HG03066 (cell line): Measurements from ENCODE around the gene C4orf17.

Experiments used
- ATAC-seq: cut with Tn5 transposase; IDR thresholded peaks from one replicate; pipeline ENCODE4 v1.9.1; 2021; ENCODE audit warnings: low read depth; ENCODE audit not compliant: unreplicated experiment

The C4orf17 gene

DNA sequence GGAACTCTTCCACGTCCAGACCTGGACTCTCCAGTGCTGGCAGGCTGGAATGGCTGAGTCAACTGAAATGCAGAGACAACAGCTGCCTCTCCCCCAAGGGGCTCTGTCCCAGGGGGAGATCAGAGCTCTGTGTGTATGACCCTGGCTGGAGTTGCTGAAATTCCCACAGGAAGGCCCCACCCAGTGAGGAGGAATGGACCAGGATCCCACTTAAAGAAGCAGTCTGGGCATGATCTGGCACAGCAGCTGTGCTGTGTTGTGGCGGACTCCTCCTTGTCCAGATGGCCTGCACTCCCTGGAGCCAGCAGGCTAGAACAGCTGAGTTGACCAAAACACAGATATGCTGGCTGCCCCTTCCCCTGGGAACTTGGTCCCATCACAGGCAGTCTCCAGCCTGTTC lies 25.4 kb downstream of the C4orf17 start:
- no peak for ATAC-seq

DNA sequence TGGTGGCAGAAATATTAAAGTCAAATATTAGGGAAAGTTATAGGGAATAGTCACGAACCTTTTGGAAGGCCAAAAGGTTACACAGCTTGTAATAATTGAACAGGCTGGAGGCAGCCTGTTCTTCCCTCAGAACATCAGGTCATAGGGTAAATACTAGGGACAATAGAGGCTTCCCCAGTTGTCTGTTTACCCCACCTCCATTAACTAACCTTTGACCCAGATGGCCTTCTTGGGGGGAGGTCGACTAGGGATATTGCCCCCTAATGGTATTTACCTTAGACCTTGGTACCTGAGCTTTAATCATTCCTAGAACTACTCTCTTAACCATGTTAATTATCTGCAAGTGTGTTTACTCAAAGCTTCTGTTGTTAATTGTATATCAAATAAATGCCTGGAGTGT lies 26.0 kb downstream of the C4orf17 start:
- ATAC-seq: no peak

DNA sequence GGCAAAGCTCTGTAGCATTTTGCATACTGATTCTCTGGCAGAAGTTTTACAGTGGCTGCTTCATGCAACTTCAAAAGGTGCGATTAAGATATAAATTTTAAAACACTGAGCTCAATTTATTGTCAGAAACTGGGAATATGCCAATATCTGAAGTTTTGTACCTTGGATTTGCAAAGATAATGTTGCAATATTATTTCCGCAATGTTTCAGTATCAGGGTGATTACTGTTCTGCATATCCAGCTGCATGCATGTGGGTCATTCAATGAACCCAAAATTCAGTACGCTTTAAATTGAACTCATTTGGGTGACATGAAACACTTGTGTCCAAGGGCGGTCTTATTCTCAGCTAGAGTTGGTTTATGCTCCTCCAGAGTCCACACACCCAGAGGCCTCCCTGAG lies 26.9 kb downstream of the C4orf17 start:
- no peak for ATAC-seq

DNA sequence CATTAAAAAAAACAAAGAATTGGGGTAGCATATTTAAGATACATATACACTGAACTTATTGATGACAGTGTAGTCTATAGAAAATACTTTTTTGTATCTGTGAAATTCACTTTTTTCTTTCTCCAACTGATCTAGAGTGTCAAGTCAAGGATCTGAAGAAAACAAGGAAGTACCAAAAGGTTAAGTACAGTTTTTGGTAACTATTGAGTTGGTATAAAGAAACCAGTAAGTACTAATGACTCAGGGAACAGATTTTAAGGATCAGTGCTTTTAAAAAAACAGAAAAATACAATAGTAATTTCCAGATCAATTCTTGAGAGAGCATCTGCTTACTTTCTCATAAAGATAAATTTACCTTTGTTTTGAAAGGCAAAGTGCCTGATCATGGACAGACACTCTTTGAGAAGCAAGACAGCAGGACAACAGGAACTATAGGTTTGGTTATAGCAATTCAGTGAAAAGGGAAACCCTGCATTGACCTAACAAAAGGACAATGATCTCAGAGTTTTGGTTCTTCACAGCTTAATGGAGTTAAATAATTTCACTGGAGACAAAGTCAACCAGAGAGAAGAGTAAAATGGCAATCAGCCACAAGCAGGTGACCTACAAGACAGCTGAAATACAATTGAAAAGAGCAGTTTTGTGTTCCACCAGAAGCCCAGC lies 29.6 kb downstream of the C4orf17 start:
- ATAC-seq: no peak

DNA sequence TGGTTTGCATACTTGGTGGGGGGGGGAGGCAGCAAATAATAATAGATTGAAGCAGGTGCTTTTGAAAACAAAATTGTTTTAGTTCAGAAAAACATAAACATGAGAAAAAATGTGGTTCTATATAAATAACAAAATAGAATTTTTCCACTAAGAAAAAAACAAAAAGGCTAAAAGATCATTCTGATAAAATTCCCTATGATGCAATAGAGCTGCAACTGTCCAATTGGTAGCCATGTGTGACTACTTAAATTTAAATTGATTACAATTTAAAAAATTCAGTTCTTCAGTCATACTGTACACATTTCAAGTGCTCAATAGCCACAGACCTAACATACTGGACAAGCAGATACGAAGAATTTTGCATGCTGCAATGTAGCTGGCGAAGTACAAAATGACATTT lies 42.1 kb downstream of the C4orf17 start:
- ATAC-seq: no peak

DNA sequence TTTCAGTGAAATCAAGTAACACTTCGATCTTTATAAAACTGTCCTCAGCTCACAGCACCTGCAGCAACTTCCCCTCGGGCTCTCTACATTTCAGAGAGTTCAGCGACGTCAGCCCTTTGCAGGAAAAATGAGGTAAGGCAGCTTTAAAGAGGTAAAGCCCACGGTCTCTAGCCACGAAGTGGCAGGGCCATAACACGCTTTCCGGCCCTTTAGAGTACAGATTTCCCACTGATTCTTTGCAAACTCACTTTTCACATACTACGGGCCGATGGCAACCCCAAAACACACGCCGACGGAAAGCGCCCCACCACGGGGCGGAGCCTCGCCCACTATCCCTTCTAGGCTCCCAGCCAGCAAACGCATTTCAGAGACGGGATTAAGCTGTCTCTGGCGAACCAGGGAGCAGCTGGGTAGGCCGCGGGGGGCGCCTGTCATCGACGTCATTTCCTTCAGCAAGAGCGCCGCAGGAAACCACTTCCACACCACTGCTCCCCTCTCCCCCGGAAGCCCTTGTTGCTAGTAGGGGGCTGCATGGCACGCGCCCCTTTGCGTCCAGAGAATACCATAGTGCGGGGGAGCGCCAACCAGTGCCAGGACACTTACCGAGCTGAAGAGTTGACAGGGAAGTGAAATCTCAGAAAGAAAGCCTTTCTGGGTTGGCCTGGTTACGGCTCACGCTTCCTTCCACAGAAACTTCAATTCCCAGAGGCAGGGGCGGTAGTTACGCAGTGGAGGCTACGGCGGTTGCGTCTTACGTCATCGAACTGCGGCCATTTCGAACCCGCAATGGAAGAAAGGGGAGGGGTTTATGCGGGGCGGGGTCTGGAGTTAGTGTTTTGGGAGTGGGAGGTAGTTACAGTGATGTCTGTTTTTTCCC lies 52.7 kb downstream of the C4orf17 start, which contains the start of gene TRMT10A:
TSS of gene TRMT10A (minus strand) at position 730 of the 877 bp plus-strand sequence. CDS start 4,701 bp downstream, outside the sequence.
- ATAC-seq: peak; percentile 94

DNA sequence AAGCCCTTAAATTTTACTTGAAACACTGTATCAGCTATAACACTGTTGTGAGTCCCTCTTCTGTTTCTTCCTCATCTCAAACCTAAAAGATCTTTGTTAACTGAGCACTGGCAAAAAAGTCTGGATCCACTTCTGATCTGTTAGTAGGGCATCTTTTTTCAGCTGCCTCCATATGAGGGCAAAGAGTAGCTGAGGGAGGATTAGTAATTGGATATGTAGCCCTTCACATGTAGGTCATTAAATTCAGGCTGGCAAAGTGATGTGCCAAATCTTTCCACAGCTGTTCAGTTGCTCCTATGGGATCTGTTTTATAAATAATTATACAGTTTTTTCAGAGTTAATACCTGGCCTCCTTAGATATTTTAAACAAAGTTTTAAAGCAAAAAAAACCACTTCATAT lies 54.1 kb downstream of the C4orf17 start:
- no peak for ATAC-seq

DNA sequence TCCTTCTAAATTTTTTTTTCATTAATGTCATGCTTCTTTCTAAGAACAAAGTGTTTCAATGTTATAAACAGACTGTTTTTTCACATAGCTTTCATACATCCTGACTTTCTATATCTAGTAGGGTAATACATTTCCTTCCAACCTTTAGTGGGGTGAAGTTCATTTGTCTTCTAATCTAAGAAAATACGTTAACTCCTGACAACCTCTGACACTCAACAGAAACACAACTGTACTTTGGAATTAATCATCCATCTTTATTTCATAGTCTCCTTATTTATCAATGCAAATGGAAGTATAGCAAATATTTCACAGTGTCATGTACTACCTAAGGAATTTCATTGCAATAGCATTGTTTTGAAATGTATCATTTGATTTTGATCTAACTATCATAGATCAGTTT lies 61.1 kb downstream of the C4orf17 start:
- ATAC-seq: no peak

DNA sequence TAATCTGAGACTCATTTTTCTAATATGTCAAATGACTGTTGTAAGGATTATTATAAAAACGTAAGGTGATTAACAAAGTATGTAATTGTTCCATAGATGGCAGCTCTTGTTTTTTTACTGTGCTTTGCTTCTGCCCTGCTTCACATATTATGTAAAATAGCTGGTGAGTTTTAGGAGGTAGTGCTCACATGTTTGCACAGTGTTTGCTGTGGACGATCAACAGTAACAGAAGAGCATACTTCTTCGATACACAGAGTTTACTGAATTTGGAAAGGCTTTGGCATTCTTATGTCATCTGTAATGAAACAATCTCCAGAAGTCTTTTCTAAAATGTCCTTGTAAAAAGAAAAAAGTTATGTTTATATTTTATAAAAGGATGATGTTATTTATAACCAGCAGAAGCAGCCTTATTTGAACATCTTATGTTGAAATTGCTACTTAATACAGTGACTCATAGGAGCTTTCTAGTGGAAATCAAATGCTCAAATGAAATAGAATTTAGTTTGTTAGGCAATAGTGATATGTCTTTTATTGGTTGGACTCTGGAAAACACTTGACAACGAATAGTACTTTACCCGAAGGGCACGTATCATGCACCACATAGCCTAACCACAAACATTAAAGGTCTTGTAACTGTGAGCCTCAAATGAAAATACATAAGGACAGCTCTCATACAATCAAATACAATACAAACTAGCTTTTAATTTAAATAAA lies 61.9 kb downstream of the C4orf17 start:
- no peak for ATAC-seq

DNA sequence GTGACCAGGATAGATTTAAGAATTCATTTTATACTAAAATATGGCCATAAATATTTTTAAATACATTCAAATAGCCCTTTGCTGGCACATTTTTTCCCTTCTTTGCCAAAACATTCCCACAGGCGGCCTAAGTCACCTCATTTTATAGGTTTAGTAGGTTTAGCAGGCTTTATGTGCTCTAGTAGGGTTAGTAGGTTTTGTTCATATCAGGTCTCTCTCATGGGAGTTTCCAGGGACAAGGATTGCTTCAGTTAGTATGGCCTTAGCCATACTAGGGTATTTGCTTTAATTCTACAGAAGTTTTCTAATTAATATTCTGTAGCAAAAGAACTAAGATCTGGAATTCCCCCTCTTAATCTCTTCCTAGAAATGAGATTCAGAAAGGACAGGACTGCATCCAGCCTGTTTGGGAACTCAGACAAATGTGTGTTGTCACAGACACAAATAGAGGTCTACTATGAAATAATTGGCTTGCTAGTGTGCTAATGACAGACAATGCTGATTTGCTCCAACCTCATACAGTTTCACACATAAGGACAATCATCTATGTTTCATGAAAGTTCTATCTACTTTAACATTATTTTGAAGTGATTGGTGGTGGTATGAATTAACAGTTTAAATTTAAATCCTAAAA lies 63.0 kb downstream of the C4orf17 start:
- no peak for ATAC-seq

DNA sequence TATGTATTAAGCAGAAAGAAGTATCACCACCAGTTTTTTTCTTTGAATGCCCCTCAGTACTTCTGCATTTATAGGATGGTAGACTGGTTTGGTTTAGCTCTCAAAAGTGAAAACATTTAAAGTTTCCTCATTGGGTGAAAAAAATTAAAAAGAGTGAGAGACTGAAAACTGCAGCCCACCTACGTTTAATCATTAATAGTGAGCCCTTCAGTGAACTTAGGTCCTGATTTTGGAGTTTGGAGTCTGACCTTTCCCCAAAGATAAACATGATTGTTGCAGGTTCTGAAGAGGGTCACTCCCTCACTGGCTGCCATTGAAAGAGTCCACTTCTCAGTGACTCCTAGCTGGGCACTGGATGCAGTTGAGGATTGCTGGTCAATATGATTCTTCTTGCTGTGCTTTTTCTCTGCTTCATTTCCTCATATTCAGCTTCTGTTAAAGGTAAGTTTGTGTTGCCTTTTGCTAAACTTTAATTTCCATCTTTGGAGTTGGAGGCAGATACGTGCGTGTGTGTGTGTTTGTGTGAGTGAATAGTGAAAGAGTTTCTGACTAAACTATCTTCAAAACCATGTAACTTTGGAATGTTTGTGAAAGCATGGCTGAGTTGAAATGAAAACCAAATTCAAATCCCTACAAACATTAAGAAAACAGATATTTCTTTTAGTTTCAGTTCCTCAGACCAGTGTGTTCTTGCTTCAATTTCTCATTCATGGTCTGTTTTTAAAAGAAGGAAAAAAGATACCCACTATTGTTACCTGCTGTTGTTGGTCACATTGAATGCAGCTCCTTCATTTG lies 63.9 kb downstream of the C4orf17 start, which contains the start of gene MTTP:
TSS of gene MTTP (plus strand) at position 295 of the 795 bp plus-strand sequence. CDS start at position 381, 86 bp downstream.
- peak; percentile 84 for ATAC-seq

DNA sequence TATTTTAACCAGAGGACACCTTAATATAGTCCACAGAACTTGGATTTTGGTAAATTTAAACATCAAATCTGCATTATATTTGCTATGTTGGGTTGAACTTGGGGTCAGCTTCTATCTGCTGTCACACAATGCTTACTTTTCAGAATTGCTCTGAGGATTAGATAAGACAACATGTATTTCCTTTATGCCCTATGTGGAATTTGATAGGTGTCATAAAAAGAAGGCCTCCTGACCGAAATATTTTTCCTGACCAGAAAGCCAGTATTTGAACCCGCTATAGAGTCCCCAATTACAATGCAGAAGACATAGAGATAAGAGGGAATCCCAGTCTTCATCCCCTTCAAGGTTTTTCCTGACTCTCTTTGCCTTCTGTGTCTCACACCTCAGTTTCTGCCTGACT lies 67.9 kb downstream of the C4orf17 start:
- no peak for ATAC-seq

DNA sequence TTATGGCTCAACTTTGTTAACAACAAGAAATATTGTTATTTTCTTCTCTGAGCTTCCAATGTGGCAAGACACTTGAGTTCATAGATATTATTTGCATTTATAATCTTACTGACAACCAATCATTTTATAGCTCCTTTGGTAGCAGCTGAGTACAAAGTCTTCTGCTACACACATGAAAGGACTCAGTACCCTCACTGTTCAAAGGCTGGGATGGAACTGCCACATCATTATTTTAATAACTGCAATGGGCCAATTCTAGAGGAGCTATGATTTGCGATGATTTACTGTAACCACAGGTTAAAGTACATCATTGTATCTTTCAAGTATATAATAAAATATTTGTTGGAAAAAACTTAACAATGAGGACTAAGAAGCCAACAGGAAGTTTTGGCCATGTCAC lies 74.7 kb downstream of the C4orf17 start:
- no peak for ATAC-seq

DNA sequence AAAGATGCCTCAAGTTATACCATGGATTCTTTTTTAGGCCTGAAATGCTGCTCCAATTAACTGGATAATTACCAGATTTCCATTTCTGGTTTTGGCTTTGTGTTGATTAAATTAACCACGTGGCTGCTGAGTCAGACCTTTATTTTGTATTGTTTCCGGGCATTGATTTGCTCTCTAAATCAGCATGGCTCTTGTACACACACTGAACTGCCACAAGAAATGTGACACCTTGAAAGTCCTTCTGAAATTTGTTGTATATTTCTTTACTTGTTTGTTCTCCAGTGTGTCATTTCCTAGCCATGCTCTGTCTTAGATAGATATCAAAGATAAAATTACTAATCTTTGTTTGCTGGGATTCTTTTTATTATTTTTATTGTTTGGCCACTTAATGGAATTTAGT lies 75.5 kb downstream of the C4orf17 start:
- no peak for ATAC-seq

DNA sequence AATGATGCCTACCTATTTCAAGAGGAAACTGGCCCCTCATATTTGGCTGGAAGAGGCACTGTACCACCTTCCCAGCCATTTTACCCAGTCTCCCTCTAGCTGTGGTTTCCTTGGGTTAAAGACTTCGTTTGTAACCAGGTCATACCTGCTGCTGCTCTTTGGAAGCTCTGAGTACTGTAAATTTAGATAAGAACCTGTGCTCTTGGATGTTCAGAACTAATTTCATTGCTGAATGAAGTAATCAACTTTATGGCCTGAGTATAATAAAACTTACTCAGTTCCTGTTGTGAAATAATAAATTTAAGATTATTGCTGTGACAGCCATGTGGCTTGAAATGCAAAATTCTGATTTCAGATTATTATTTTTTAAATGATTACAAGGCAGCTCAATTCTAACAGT lies 76.0 kb downstream of the C4orf17 start:
- no peak for ATAC-seq

DNA sequence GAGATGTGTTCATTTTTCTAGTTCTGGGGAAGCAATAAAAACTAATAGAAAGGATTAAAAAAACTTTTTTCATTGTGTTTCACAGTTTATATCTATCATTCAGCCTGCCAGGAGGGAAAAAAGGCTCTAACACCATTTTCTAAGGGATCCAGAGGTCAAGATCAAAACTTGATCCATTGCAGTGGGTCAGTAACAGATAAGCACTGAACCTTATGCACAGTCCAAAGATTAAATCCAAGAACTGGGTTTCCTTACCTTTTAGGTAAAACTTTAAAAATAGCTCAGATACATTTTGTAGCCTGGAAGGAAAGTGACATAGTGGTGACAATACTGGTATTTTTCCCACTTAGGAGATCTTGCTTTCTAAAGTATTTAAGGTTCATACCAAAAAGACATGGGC lies 76.5 kb downstream of the C4orf17 start:
- ATAC-seq: no peak

DNA sequence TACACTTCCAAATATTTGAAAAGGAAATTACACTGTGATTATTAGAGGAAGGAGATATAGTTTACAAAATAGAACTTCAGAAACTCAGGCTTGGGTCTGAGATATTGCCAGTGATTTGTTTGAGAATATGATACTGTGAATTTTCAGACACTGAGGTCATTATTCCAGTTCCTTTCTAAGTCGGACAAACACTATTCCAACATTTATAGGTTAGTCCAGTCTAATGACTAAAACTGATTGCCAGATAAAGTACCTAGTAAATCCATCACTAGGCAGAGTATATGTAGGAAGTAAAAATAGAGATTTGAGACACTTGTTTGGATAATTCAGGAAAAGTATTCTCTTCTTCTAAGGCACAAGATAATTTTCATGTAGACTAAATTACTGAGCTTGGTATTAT lies 77.0 kb downstream of the C4orf17 start:
- ATAC-seq: no peak

DNA sequence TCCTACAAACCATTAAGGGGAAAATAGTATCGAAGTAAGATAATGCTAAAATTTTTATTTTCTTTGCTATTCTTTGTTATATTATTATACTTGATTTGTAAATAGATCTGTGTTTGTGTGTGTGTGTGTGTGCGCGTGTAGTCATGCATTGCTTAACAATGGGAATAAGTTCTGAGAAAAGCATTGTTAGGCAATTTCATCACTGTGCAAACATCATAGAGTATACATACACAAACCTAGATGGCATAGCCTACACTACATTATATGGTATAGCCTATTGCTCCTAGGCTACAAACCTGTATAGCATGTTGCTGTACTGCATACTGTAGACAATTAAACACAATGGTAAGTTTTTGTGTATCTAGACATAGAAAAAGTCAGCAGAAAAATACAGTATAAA lies 80.9 kb downstream of the C4orf17 start:
- no peak for ATAC-seq
